Stimulated activated CD4-positive, alpha-beta T cell treated with anti-CD3 and anti-CD28 coated beads, Interleukin-1b, Interleukin-23, amount 100 ng/mL, for 48 hours (primary cell): ENCODE measurements around the gene GRK6.
A peak's percentile ranks its signal among the peaks of the same experiment; 100 is the strongest.

Experiments used
- DNase-seq: peaks from one replicate; pipeline ENCODE4 v3.0.0-alpha.2; 2020

GRK6 gene

DNA sequence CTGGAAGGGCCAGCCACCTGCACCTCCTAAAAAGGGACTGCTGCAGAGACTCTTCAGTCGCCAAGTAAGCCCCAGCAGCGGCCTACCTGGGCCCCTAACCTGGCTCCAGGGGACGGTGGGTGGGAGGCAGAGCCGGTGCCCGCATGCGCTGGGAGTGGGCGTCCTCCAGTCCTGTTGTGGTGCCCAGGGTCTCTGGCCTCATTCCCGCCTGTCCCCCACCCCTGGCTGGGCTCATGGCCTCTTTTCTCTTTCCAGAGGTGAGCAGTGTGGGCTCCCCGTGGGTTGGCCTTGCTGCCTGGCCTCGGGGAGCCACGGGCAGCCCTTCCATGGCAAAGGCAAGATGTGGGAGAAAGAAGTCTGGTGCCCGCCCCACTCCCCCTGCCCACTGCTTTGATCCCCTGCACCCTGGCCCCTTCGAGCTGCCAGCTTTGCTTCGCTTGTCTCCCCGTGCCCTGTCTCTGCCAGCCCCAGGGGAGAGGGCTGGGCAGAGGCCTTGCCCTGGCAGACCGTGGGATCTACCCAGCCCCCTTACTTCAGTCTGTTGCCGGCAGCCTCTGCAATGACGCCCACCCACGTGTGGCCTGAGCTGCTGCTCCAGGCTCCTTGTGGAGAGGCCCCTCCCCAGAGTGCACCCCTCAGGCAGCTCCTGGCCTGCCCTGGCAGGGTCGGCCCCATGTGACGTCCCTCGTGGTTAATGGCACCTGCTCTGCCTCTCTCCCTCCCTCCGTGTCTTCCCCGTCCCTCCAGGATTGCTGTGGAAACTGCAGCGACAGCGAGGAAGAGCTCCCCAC, 14.7 kb downstream of the GRK6 start:
- DNase-seq, result peak; percentile 3

GRCh38 chr5:177442066-177442826, 15.8 kb downstream of the GRK6 start:
- peak; percentile 1 for DNase-seq

DNA sequence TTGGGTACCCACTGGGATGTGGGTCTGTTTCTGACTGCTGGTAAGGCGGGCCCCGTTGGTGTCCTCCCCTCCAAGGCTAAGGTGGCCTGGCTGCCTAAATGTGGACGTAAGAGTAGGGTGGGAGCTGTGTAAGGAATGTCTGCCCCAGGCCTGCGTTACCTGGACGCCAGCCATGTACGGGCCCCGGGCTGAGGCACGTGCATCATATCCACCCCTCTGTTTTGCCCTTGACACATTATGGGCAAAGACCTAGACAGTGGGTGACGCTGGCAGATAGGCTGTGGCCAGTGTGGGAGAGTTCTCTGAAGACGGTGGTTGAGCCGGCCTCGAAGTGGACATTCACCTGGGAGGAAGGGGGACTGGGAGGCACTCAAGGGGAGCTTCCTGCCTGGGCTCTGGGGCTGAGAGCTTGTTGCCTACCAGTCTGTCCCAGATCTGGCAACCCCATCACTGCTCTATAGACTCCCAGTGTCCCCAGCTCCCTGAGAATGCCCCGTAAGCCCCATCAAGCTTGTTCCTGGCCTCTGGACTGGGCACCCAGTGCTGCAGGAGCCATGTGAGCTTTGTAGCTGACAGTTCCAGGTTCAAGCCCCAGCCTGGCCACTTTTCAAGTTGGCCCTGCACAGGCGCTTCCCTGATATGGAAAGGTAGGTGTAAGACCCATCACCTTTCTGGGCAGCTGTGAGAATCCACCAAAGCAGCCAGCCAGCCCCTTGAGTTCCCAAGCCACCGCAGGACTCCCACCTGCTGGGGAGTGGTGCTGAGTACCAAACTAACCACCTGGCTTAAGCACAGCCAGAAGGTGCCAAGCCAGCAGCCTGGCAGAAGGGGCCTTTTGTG, 16.9 kb downstream of the GRK6 start:
- peak; percentile 3 for DNase-seq

DNA sequence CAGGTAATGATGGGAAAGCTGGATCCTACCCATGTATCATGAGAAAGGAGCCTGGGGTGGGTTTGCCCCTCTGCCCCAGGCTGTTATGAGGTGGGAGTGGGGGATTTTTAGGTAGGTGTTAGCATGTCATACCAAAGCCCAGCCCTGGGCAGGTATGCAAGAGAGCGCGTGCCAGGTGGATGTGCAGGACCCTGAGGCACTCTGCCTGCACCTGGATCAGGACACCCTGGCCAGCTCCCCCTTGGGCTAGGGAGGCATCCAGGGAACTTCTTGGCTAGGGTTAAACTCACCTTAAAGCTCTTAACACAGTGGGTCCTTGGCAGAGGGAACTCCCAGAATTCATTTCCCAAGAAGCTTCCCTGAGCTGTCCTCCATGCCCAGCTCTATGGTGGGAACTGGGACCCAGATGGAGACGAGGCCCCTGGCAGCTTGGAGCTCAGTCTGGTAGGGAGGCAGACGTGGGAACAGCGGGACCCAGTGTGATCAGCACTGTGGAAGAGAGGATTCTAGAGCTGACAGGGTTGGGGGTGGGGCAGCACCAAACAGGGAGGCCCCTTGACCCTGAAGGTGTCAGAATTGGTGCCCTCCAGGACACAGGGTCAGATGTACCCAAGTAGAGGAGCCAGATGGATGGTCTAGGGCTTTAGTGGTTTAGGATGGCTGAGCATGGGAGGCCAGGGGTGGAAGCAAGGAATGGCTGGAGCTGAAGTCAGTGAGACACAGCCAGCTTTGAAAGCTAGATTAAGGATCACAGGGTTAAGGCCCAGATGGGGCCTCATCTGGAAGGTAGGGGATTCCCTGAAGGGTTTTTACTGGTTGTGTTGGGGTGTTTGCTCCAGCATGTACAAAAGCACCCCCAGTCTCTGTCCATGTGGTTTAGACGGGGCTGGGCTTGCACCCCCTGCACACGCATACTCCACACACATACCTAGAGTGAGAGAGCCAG, 17.9 kb downstream of the GRK6 start:
- DNase-seq, result peak; percentile 19

GRCh38 chr5:177445052-177445916, 18.8 kb downstream of the GRK6 start:
- DNase-seq, result no peak

- no peak for DNase-seq
Measured at GRCh38 chr5:177445917-177446199, 19.4 kb downstream of the GRK6 start.

DNA sequence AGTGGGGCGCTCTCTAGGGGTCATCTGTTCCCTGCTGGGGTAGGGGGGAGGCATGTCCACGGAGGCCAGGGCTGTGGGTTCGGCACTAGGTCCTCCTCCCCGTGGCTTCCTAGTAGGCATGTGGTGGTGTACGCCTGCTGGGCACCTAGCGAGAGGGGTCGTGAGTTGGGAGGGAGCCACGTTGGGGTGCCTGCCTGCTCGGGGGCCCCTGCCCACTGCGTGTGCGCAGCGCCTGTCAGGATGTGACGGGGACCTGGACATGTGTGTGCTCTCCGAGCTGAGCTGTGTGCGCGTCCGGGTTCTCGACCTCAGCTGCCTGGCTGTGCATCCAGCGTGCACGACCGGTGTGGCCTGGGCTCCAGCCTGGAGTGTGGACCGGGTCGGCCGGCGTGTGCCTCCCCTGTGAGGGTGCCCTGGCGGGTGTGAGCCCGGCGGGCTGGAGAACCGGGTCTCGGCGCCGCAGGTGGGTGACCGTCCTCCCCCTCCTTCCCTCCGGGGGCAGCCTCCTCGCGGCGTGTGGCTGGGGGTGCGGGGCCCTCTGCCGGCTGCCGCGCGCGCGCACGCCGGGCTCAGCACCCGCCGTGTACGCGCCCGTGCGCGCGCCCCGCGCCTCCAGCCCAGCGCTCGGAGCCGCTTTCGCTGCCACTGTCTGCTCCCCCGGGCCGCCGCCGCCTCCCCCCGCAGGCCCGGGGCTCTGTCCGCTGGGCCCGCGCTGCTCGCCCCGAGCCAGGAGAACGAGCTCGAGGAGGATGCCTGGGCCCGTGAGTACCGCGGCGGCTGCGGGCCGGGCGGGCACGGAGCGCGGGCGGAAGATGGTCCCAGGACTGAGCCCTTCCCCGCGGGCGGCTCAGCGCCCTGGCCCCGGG, 20.0 kb downstream of the GRK6 start, which contains the start of gene PRR7:
TSS of gene PRR7 (plus strand) at position 615 of the 866 bp plus-strand sequence. CDS start 8,254 bp downstream, outside the sequence.
- DNase-seq, result peak; percentile 66

DNA sequence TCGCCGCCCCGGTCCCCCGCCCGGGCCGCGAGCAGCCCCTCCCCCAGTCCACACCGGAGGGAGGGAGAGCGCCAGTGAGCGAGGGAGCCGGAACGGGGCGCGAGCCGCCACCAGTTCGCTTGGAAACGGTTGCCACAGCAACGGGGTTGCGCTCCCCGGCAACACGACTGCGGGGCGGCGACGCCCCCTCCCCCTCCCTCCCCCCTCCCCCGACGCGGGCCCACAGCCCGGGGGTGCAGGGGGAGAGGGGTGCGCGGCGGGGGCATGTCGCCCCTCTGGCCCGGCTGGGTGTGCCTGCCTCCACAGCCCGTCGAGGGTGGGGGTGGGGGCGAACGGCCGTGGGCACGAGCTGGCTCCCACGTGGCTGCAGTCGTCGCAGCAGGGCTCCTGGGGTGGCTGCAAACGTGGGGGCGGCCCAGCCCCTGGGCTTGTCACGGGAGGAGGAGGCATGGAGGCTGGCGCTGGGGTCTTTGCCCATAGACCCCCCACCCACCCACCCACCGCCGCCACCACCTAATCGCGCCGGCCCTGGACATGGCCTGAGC, 20.7 kb downstream of the GRK6 start:
- DNase-seq, result peak; percentile 72

DNA sequence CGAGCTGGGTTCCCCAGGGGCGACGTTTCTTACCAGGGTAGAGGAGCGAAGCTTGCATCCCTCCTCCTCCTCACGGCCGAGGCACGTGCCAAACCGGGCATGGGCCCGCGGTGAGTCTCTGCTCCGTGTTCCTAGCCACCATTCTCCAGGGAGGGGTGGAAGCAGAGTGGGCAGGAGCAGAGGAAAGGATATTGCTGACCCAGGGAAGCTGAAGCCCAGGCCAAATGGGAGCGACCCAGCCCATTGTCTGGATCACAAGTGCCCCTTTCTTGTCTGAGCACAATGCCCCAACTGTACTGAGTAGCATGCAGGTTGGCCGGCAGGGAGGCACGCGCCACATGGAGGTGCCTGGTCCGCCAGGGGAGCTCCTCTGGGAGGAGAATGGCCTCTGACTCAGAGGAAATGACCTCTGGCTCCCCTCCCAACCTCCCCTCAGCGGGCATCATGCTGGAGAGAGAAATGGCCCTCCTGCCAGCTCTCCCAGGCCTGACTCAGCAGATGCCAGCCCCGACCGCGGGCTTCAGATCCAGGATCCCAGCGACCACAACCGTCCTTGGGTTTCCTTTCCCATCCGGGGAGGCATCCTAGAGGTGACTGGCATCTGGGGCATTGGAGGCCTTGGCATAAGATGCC, 21.3 kb downstream of the GRK6 start:
- no peak for DNase-seq

- DNase-seq, result no peak
Measured at GRCh38 chr5:177448244-177448950, 21.9 kb downstream of the GRK6 start.

GRCh38 chr5:177449140-177450061, 22.9 kb downstream of the GRK6 start:
- no peak for DNase-seq

DNA sequence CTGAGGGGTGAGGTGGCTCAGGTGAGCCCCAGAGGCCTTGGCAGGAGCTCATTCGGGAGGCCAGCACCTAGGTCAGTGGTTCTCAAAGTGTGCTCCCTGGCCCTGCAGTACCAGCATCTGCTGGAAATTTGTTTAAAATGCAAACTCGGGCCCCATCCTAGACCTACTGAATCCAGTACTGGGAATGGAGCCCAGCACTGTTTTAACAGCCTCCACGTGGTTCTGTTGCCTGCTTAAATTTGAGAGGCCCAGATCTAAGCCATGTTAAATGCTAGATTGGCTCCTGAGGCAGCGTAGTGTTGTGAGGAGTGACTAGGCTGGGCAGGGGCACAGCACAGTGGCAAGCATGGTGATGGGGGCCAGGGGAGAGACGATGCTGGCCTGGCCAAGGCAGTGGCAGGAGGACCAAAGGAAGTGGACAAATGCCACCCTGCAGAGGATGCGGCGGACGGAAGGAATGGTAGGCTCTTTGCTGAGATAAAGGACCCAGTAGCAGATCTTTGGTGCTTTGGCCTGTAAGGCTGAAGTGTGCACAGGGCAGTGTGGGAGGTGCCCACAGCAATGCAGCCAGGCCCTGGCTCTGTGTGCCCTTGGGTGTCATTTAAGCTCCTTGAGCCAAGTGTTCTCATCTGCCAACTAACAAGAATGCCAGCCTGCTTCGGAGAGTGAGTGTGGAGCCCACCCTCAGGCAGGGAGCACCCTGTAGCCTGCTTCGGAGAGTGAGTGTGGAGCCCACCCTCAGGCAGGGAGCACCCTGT, 24.4 kb downstream of the GRK6 start:
- DNase-seq, result no peak

GRCh38 chr5:177452688-177453638, 26.5 kb downstream of the GRK6 start:
- DNase-seq, result no peak

DNA sequence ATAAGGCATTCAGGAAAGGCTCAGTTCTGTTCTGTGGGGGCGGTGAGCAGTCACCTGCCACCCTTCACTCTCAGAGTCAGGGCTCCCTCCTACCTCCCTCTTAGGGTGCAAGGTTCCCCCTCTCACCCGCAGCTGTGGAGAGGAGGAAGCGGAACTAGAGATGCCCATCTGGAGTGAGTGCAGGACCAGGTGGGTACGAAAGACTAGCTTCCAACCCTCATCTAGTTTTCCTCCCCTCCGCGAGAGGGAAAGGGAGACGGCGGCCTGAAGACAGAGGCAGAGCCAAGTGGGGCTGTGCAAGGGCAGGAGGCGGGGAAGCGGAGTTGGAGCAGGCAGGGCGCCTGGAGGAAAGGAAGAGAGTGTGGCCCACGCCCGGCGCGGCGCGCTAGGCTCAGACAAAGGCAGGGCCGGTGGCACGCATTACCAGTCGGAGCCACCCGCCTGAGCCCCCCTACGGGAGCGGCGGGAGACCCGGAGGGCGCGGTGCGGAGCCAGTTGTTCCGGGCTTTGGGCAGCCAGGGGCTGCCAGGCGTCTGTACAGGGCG, 27.4 kb downstream of the GRK6 start:
- no peak for DNase-seq

GRCh38 chr5:177454397-177455035, 28.0 kb downstream of the GRK6 start:
- peak; percentile 90 for DNase-seq
